RWPE2 (cell line): ENCODE measurements around the gene CAPS2.
"Not testable (repeated sequence)": the region's sequence is repeated elsewhere in the genome, so short reads cannot be mapped to it uniquely, and the experiment has no call there.

Experiments used
- ATAC-seq: fragments of 200-7000 bp; cut with Tn5 transposase; 3 replicates; pipeline ENCODE4 v1.9.1; 2021; ENCODE audit warnings: low read depth
- DNase-seq: peaks from one replicate; pipeline ENCODE4 v3.0.0-alpha.2; 2020; ENCODE audit warnings: low spot score
- H3K27ac ChIP-seq: fragments of 450-650 bp; 2 replicates; pipeline ENCODE4 v1.5.1; 2017; ENCODE audit warnings: mild to moderate bottlenecking; ENCODE audit not compliant: poor library complexity, severe bottlenecking
- H3K27me3 ChIP-seq: fragments of 250-450 bp; sonication (Bioruptor Pico); 2 replicates; pipeline ENCODE4 v1.5.1; 2021; ENCODE audit warnings: mild to moderate bottlenecking, moderate library complexity; ENCODE audit not compliant: insufficient read depth, poor library complexity, severe bottlenecking
- H3K36me3 ChIP-seq: fragments of 250-450 bp; sonication (Bioruptor Pico); 2 replicates; pipeline ENCODE4 v1.5.1; 2020; ENCODE audit warnings: low read depth, mild to moderate bottlenecking, moderate library complexity
- H3K4me1 ChIP-seq: fragments of 250-450 bp; sonication (Bioruptor Pico); 2 replicates; pipeline ENCODE4 v1.5.1; 2021; ENCODE audit warnings: mild to moderate bottlenecking, moderate library complexity; ENCODE audit not compliant: insufficient read depth, poor library complexity, severe bottlenecking
- H3K4me3 ChIP-seq: fragments of 250-450 bp; sonication (Bioruptor Pico); 2 replicates; pipeline ENCODE4 v1.5.1; 2021; ENCODE audit warnings: mild to moderate bottlenecking, moderate library complexity; ENCODE audit not compliant: severe bottlenecking
- H3K9me3 ChIP-seq: fragments of 250-450 bp; sonication (Bioruptor Pico); 2 replicates; pipeline ENCODE4 v1.5.1; 2021; ENCODE audit warnings: mild to moderate bottlenecking, moderate library complexity; ENCODE audit not compliant: severe bottlenecking
- TF ChIP-seq, protein P1 (sequence below): fragments of 450-650 bp; IDR thresholded peaks from one replicate; pipeline ENCODE4 v1.5.1; 2017; ENCODE audit warnings: mild to moderate bottlenecking, moderate library complexity; ENCODE audit not compliant: poor library complexity, severe bottlenecking

CAPS2 gene

DNA sequence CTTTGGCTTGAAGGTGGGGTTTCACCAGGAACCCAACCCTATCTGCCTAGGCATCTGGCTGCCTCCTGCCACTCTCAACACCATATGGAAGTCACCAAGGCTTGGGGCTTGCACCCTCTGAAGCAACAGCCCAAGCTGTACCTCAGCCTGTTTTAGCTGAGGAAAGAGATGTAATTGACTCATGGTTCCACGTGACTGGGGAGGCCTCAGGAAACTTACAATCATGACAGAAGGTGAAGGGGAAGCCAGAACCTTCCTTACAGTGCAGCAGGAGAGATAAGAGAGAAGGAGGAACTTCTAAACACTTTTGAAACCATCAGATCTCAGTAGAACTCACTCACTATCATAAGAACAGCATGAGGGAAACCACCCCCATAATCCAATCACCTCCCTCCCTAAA, 31.3 kb upstream of the CAPS2 start:
- TF ChIP-seq, protein P1, sequence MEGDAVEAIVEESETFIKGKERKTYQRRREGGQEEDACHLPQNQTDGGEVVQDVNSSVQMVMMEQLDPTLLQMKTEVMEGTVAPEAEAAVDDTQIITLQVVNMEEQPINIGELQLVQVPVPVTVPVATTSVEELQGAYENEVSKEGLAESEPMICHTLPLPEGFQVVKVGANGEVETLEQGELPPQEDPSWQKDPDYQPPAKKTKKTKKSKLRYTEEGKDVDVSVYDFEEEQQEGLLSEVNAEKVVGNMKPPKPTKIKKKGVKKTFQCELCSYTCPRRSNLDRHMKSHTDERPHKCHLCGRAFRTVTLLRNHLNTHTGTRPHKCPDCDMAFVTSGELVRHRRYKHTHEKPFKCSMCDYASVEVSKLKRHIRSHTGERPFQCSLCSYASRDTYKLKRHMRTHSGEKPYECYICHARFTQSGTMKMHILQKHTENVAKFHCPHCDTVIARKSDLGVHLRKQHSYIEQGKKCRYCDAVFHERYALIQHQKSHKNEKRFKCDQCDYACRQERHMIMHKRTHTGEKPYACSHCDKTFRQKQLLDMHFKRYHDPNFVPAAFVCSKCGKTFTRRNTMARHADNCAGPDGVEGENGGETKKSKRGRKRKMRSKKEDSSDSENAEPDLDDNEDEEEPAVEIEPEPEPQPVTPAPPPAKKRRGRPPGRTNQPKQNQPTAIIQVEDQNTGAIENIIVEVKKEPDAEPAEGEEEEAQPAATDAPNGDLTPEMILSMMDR = no peak
- H3K27ac ChIP-seq = no peak overlapping the region

DNA sequence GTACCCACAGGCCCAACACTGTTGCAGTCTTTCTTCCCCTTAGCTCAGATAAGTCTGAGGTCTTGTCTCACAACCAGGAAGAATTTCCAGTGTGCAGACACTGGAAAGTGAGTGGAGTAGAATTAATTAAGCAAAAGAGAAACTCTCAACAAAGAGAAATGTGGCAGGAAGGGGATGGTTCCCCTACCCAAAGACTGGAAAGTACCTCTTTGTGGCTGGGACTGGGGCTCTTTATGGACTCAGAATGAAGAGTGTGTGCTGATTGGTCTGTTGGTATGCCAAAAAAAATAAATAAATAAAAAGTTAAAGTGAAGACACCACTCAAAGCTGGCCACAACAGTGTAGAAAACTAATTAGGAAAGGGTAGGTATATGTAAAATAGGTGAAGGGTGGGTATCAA, 30.8 kb upstream of the CAPS2 start:
- no peaks in the 10 kb centered on the region for H3K4me1 ChIP-seq
- no peak overlapping the region for H3K4me3 ChIP-seq
- TF ChIP-seq, protein P1 = no peak
- ATAC-seq (no peak), DNase-seq (no peak)
- H3K36me3 ChIP-seq = no peaks in the 10 kb centered on the region
- no peaks in the 10 kb centered on the region for H3K9me3 ChIP-seq
- H3K27ac ChIP-seq = no peak overlapping the region
- H3K27me3 ChIP-seq = no peaks in the 10 kb centered on the region

More for the DNA sequence above, 31.3 kb upstream of the CAPS2 start:
- Histone ChIP-seq H3K9me3 (no peaks in the 10 kb centered on the region), H3K27me3 (no peaks in the 10 kb centered on the region), H3K4me1 (no peaks in the 10 kb centered on the region), H3K4me3 (no peak overlapping the region), H3K36me3 (no peaks in the 10 kb centered on the region)
- DNase-seq = no peak
- no peak for ATAC-seq

DNA sequence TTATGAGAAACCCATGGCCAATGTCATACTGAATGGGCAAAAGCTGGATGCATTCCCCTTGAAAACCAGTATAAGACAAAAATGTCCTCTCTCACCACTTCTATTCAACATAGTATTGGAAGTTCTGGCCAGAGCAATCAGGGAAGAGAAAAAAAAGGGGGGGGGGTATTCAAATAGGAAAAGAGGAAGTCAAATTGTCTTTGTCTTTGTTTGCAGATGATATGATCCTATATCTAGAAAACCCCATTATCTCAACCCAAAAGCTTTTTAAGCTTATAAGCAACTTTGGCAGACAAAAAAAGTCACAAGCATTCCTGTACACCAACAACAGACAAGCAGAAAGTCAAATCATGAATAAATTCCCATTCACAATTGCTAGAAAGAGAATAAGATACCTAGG, 23.9 kb upstream of the CAPS2 start:
- Histone ChIP-seq H3K9me3 (no peaks in the 10 kb centered on the region), H3K36me3 (no peaks in the 10 kb centered on the region), H3K4me3 (no peak overlapping the region), H3K4me1 (no peaks in the 10 kb centered on the region), H3K27me3 (no peaks in the 10 kb centered on the region), H3K27ac (no peak overlapping the region)
- TF ChIP-seq, protein P1 = no peak
- DNase-seq (no peak), ATAC-seq (no peak)

DNA sequence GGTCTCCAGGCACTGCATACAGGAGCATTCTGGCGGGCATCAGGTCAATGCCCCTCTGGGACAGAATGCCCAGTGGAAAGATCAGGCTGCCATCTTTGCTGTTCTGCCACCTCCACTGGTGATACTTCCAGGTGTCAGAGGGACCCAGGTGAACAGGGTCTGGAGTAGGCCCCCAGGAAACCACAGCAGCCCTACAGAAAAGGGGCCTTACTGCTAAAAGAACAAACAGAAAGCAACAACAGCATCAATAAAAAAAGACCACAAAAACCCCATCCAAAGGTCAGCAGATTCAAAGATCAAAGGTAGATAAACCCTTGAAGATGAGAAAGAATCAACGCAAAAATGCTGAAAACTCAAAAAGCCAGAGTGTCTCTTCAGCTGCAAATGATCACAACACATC, 20.3 kb upstream of the CAPS2 start:
- Histone ChIP-seq H3K36me3 (no peaks in the 10 kb centered on the region), H3K4me1 (peaks cover 4% of the 10 kb centered on the region), H3K4me3 (no peak overlapping the region), H3K27me3 (no peaks in the 10 kb centered on the region), H3K27ac (no peak overlapping the region), H3K9me3 (no peaks in the 10 kb centered on the region)
- TF ChIP-seq, protein P1 = no peak
- DNase-seq (no peak), ATAC-seq (no peak)

GRCh38 chr12:75349946-75350345, 19.8 kb upstream of the CAPS2 start:
- Histone ChIP-seq H3K9me3 (no peaks in the 10 kb centered on the region), H3K4me1 (peaks cover 4% of the 10 kb centered on the region), H3K27ac (no peak overlapping the region), H3K36me3 (no peaks in the 10 kb centered on the region), H3K27me3 (no peaks in the 10 kb centered on the region), H3K4me3 (no peak overlapping the region)
- TF ChIP-seq, protein P1 = no peak
- ATAC-seq = no peak
- DNase-seq = no peak

GRCh38 chr12:75346215-75346614, 16.1 kb upstream of the CAPS2 start:
- H3K4me1 ChIP-seq, ATAC-seq: not testable (repeated sequence)

More at GRCh38 chr12:75346215-75346614, 16.1 kb upstream of the CAPS2 start:
- not testable (repeated sequence) for DNase-seq, H3K4me3 ChIP-seq, H3K27me3 ChIP-seq, H3K36me3 ChIP-seq, H3K27ac ChIP-seq, H3K9me3 ChIP-seq
